OCI-LY3 (cell line): ENCODE data around the gene PHF24.

Source experiments
- CTCF ChIP-seq: fragments of 200-600, 300-600 bp; sonication (generic); IDR thresholded peaks from 2 replicates; pipeline ENCODE4 v1.5.1; 2014; ENCODE audit warnings: antibody characterized with exemption, low read length, low read depth
- EZH2phosphoT487 ChIP-seq: fragments of 200-600 bp; shearing (Covaris generic); IDR thresholded peaks from 2 replicates; pipeline ENCODE4 v1.6.1; 2018; ENCODE audit warnings: antibody characterized with exemption, mixed run types, low read depth

GRCh38 chr9:35027374-35027773 is 69.3 kb downstream of the PHF24 start:
- TF ChIP-seq CTCF (no peak), EZH2phosphoT487 (no peak)
